Jurkat, Clone E6-1 (cell line): ENCODE data around the gene WDR43. TPM values are rescaled to one million over a fixed set of nuclear protein-coding genes. Genes with fewer than 3 reads are reported as not detected.

Experiments
- DNase-seq: peaks from one replicate; pipeline ENCODE4 v3.0.0-alpha.2; 2011; ENCODE audit warnings: low read depth, low spot score
- H3K4me3 ChIP-seq: 2 replicates; pipeline ENCODE4 v1.5.1; 2011; ENCODE audit warnings: mild to moderate bottlenecking, low read length, control low read depth, moderate library complexity
- polyA plus RNA-seq: library from polyadenylated mRNA; unstranded; fragments of >200 nt; gene quantifications from one replicate; pipeline ENCODE4 v1.2.1, GENCODE V29; 2012; ENCODE audit warnings: missing spikeins; ENCODE audit not compliant: insufficient read length, insufficient read depth

WDR43 gene
- 50.7 TPM for polyA plus RNA-seq

DNA sequence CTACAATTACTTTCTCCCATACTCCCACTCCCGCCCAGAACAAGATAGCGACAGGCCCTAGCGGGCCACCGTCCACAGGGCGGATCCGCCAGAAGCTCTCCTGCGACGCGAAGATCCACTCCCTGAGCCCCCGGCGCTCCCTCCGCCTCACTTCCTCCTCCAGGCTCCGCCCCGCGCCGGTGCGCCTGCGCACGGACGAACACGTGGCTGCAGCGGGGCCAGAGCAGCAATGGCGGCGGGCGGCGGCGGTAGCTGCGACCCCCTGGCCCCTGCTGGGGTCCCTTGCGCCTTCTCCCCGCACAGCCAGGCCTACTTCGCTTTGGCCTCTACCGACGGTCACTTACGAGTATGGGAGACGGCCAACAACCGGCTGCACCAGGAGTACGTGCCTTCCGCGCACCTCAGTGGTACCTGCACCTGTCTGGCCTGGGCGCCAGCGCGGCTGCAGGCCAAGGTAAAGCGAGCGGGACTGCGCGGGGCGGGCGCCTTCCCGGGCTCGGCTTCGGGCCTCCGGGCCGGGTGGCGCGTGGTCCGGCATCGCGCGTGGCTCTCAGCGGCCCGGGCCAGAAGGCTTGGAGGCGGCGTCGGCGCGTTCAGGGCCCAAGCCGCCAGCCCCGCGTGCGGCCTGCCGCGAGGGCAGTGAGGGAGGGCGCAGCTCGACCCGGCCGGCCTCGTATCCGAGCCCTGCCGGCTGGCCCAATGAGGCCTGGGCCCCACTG is at the start of gene WDR43:
WDR43 (plus strand) TSS at position 198 of the 719 bp plus-strand sequence; CDS start at position 230, 32 bp downstream.
- peak; percentile 99 for DNase-seq
- peak within 1 kb of the TSS; percentile 57 for H3K4me3 ChIP-seq

DNA sequence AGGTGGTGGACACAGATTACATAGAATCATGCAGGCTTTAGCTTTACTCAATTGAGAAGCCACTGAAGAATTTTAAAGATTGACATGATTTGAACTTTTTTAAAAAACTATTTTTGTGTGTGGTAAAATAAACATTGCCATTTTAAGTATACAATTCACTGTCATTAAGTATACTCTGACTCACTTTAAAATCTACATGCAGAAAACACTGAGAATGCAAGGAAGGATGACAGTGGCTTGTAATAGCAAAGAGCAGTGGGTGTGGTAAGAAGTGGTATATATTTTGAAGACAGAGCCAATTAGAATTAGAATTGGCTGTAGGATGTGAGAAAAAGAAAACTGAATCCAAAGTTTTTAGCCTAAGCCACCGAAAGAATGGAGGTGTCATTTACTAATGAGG is 39.3 kb upstream of the WDR43 start:
- no peak for DNase-seq
- H3K4me3 ChIP-seq = no peak overlapping the region

DNA sequence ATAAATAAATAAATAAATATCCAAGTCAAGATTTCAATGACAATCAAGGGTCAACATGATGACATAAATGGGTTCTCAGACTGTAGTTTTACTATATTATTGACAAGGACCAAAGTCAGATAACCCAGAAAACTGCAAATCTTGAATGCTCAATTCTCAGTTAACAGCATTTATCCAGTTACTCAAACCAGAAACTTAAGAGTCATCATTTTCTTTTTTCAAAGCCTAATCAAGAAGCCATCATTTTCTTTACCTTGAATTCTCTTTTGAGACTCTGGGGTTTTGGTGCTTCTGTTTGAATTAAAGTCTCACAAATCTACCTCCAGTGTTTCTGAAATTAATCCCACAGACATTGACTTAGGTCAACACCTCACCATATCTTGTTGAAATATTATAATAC is 38.5 kb upstream of the WDR43 start:
- H3K4me3 ChIP-seq = no peak overlapping the region
- no peak for DNase-seq

DNA sequence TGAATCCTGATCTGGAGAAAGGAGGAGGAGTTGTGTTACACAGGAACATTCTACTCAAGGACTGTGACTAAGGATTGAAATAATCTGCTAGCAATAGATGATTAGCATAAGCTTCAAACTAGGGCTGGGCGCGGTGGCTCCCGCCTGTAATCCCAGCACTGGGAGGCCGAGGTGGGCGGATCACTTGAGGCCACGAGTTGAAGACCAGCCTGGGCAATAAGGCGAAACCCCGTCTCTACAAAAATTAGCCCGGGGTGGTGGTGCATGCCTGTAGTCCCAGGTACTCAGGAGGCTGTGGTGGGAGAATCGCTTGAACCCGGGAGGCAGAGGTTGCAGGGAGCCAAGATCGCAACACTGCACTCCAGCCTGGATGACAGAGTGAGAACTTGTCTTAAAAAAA is 25.9 kb upstream of the WDR43 start:
- H3K4me3 ChIP-seq = peak overlapping the region; percentile 7
- no peak for DNase-seq

DNA sequence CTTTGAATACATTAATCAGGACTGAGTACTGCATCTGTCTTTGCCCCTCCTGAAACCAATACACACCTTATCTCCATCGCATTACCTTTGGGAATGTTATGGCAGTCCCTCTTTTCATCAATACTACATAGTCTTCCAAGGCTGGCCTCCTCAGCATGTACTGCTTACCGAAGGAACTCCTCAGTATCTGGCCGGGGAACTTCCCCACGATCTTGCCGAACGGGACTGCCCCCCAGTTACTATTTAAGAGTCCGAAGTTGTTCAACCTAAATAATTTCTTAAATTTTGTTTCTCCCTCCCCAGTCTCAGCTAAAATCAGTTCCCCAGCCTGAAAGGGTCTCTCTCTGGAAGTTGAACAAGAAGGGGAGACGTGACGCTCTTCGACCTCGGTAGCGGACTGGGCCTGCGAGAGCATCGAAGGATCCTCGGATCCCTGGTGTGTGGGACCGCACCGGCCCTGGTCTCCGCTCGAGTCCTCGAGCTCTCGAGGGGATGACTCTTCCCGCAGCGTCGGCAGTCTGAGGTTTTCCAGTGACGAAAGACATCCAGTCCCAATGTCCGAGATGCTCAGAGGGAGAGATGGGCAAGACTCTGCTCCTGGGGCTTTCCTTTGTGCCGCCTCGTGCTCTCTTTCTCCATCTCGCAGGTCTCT is 24.8 kb upstream of the WDR43 start:
- no peak for DNase-seq
- peak overlapping the region; percentile 99 for H3K4me3 ChIP-seq

GRCh38 chr2:28870146-28870891 is 24.1 kb upstream of the WDR43 start, which contains the start of gene TRMT61B:
Gene TRMT61B (minus strand): TSS chr2:28870309. CDS start chr2:28870277, 32 bp downstream.
- peak within 1 kb of the TSS; percentile 99 for H3K4me3 ChIP-seq
- DNase-seq = peak; percentile 92

- DNase-seq = no peak
- no peak overlapping the region for H3K4me3 ChIP-seq
Observed at GRCh38 chr2:28871620-28872019, 22.8 kb upstream of the WDR43 start.

DNA sequence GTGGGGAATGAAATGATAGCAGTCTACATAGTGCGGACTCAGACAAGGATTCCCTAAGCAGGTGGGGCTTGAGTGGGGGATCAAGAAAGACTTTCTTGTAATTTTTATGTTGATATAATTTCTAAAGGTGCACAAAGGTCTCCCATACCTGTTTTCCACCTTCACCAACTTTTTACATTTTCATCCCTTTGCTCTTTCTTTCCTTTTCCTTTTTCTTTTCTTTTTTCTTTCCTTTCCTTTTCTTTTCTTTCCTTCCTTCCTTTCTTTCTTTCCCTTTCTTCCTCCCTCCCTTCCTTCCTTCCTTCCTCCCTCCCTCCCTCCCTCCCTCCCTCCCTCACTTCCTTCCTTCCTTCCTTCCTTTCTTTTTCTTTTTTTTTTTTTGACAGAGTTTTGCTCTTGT is 14.3 kb upstream of the WDR43 start:
- no peak for DNase-seq
- no peak overlapping the region for H3K4me3 ChIP-seq

- DNase-seq = no peak
- peak overlapping the region; percentile 57 for H3K4me3 ChIP-seq
Observed at GRCh38 chr2:28893488-28893887, 979 bp upstream of the WDR43 start.

DNA sequence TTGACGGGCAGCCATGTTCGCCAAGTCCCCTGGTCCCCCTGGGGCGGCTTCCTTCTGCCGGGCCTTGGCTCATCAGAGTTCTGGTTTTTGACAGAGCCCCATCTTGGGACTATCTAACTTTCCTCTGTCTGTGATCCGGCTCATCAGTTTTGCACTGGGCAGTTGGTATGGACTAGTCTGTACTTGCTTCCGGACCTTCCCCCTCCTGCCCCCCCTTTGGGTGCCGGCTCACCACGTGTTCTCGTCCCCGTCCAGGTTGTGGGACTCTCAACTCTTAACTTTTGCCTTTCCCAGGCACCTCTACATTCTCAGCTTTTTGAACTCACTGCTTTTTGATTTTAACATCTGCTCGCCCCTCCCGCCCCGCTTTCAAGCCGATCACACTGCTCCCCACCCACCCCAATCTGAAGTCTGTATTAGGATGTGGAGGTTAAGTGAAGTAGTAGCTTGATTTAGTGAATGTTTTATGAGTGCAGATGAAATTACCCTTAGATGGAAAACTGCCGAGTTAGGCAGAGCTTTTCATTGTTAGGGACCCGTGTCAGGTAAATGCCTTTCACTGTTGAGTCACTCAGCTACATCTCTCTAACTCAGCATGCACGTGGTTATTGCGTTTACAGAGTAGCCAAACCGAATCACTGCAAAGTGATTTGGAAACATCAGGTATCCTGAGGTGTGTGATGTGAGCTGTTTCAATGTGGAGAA is 874 bp downstream of the WDR43 start:
- DNase-seq = peak; percentile 11
- H3K4me3 ChIP-seq = peak overlapping the region; percentile 57

DNA sequence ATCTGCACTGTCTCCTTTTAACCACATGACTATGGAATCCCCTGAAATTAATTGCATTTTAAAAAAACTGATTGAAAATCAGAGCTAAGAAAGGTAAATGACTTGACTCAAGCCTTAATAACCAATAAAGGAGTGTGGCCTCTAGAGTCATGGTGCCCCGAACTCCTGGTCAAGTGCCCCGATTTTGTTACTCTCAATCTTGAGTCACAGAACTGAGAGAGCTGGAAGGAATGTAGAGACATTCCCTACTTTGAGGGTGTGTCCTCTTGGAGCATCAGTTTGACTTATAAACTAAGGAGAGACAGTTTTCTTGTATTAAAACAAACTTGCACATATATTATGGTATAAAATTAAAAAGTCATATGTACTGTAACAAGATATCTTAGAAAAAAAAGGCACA is 2.4 kb downstream of the WDR43 start:
- DNase-seq = no peak
- H3K4me3 ChIP-seq = no peak overlapping the region; the same call in 1 of the 2 replicates

- H3K4me3 ChIP-seq = no peak overlapping the region
- no peak for DNase-seq
Observed at GRCh38 chr2:28898048-28898447, 3.6 kb downstream of the WDR43 start.

DNA sequence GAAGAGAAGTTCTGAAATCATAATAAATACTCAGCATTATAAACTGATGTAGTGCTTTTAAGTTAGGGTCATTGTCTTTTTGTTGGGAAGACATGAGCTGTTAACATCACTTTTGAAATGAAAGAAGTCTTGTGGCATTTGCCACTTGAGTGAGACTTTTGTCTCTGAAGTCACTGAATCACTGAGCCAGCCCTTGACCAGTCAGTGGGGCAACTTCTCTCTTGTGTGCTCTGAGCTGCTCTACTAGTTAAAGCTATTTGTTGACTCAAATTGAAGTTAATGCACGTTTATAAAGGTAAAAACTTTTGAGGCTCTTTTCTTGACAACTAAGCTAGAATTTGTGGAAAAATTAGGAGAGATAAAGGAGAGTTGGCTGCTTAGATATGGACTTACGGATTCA is 6.7 kb downstream of the WDR43 start:
- no peak overlapping the region for H3K4me3 ChIP-seq
- no peak for DNase-seq

DNA sequence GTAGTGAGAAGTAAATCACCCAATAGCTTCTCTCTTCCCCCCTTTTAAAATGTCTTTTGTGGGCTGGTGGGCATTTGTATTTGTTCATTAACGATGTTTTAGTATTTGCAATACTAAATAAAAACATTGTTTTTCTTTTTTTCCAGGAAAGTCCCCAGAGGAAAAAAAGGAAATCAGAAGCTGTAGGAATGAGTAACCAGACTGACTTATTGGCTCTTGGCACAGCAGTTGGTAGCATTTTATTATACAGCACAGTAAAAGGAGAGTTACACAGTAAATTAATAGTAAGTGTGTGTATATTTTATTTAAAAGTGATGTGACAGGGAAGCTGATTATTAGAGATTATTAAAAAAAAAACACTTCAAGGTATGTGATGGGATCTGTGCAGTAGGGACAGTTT is 7.4 kb downstream of the WDR43 start:
- DNase-seq = no peak
- H3K4me3 ChIP-seq = no peak overlapping the region

GRCh38 chr2:28902584-28902983 is 8.1 kb downstream of the WDR43 start:
- DNase-seq = no peak
- no peak overlapping the region for H3K4me3 ChIP-seq

DNA sequence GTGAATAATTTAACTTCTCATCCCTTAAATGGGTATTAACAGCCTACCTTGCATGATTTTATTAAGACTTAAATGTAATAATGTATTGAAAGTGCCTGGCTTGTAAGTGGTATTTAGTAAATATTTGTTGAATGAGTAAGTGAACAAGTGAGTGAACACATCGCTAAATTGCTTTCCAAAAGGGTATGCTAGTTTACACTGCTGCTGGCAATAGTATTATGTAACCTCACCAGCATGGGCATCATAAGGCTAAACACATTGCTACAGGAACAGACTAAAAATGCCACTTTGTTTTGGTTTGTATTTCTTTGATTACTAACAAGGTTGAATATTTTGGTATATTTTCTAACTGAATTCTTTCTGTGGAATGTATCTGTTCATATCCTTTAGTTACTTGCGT is 9.8 kb downstream of the WDR43 start:
- DNase-seq = no peak

DNA sequence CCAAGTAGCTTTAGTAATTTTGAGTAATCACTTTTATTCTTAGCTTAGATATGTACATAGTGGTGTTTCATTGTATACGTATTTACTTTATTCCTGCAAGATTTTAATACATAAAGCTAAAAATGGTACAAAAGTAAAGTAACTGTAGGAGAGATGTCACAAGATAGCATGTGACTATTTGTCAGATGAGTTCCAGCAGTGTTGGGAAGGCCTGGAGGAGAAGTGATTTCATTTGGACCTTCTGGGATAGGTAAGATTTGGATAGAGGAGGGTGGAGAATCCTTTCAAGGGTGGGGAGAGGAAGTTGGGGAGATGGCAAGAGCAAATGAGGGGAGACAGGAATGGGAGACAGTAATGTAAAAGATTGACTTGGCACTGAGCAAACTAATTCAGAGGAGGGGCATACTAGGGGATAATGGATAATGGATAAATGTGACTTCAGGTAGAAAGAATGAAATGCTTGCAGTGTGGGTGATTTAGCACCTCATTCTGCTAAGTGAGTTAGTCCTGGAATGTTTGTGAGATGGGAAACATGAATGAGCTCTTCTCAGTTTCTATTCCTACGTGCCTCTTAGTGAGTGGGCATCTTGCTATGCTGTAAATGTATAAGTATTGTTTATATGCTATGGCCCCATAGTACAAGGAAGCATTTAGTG is 10.5 kb downstream of the WDR43 start:
- no peak for DNase-seq

More for the DNA sequence above, 9.8 kb downstream of the WDR43 start:
- H3K4me3 ChIP-seq = no peak overlapping the region

GRCh38 chr2:28905533-28905932 is 11.1 kb downstream of the WDR43 start:
- H3K4me3 ChIP-seq = no peak overlapping the region
- DNase-seq = no peak

More for the DNA sequence above, 10.5 kb downstream of the WDR43 start:
- no peak overlapping the region for H3K4me3 ChIP-seq

GRCh38 chr2:28906376-28906775 is 11.9 kb downstream of the WDR43 start:
- no peak overlapping the region for H3K4me3 ChIP-seq
- no peak for DNase-seq
